Measurements from ENCODE around the gene RPL6.

Gene RPL6

DNA sequence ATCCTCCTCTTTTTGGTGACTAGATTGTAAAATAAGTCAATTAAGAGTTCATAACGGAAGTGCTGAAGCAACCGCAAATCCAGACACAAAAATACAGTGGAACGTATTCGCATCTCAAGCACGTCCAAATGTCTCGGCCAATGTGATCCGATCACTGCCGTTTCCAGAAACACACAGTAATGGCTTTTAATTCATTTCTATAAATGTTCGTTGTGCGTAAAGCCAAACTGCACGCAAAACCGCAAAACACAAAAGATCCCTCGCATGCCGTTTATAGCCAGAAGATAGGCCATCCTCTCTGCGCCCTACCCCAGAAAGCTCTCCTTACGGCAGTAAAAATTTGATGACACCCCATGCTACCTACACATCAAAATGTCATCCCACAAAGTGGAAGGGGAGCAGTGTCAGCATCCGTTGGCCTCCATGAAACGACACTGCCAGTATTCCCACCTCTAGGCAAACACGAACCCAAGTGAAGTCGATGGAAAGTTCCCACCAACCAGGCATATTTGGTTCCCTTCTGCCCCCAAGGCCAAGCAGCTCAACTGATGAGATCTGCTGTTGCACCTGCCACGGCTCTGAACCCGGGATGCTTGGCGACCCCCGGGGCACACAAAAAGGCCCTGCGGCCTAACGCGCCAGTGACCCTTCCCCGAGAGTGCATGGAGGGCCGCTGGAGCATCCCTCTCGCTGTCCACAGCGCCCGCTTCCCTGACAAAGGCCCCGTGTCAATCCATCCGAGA lies 28.6 kb downstream of the RPL6 start:
- no peak for DNase-seq (ENCODE audit: low read depth)

DNA sequence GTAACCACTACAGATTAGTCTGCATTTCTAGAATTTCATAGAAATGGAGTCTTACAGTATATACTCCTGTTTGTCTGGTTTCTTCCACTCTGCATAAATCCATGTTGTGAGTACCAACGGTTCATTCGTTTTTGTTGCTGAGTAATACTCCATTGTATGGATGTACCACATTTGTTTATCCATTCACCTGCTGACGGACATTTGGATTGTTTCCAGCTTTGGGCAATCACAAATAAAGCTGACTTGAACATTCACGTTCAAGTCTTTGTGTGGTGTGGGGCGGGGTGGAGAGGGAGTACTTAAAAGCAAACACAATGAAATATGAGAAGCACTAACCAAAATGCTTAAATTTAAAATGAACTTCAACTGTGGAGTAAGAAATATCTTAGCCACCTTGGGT lies 34.3 kb downstream of the RPL6 start:
- DNase-seq (ENCODE audit: low read depth), result no peak

DNA sequence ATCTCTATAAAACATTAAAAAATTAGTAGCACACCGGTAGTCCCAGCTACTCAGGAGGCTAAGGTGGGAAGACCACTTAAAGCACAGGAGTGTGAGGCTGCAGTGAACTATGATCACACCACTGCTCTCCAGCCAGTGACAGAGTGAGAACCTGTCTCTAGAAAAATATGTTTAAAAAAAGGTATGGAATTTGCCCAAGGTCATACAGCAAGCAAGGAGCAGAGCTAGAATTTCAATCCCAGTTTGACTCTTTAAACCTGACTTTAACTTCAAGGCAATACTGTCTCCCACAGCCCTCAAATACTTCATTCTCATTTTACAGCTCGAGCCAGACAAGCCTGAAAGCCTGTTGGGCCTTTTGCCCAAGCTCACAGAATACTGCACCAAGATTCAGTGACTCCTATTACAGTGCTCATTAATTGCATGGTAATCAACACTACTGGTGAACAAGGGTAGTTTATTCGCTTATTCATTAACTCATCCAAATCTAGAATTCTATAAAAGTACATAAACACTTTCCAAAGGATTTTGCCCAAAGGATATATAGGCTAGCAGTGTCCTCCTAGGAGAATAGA lies 35.2 kb downstream of the RPL6 start:
- no peak for DNase-seq (ENCODE audit: low read depth)

DNA sequence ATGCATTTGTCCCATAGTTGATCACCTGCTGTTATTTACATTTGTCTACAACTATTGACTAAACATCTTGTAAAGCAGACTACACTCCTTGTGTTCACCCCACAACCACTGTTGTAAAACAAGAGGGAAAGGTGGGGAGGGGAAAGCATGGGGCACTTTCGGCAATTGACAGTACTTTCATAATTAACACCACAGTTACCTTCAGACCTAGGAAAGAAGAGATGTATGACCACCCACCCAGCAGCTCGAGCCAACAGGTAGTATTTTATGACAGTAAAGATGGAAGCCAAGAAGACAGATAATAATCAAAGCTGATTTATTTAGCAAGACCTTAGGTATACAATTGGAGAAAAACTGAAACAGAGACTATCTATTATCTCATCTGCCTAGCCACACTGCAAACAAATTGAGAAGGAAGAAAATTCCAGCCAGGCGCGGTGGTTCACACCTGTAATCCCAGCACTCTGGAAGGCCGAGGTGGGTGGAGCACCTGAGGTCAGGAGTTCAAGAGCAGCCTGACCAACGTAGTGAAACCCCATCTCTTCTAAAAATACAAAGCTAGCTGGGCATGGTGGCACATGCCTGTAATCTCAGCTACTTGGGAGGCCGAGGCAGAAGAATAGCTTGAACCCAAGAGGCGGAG lies 38.4 kb downstream of the RPL6 start:
- DNase-seq (ENCODE audit: low read depth), result no peak

DNA sequence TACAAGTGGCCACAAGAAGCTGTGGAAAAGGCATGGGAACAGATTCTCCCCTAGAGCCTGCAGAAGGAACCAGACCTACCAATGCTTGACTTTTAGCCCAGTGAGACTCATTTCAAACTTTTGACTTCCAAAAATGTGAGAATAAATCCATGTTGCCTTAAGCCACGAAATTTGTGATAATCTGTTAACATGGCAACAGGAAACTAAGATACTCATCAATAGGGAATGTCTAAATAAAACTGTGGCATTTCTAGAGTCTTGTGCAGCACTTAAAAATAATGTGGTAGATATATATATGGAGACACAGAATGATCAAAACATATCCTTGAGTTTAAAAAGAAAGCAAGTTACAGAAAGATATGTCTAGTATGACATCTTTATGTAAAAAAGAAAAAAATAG lies 39.2 kb downstream of the RPL6 start:
- DNase-seq (ENCODE audit: low read depth), result no peak

DNA sequence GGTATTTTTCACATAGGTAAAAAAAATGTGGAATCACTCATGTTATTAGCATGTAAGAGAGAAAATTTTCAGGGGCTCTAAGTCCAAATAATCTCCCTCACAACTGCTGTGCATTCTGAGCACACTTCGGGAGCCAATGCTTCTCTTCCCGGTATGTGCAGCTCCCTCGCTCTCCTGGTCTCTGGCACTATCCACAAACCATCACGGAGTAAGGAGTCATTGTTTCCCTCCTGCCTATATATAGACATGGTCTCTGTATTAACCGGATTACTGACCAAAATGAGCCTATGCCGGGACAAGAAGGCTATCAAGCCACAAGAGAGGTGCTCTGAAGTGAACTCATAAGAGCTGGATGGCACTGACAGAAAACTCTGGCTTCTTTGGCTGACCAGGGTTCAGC lies 40.5 kb downstream of the RPL6 start:
- no peak for DNase-seq (ENCODE audit: low read depth)

DNA sequence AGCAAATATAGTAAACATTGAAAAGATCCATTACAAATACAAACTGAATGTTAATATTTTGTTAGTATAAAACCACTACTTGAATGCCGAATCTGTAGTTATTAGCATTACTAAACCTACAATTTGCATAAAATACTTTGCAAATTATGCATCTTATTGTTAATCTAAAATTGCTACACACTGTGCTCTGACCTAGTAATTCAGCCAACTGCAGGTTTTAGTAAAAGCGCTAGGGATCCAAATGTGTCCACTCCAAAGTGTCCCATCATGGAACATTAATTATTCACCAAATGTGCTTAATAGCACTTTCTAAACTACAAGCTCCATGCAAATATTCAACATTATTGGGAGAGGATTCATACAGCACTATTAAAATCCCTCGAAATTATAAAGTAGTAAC lies 41.4 kb downstream of the RPL6 start:
- no peak for DNase-seq (ENCODE audit: low read depth)

DNA sequence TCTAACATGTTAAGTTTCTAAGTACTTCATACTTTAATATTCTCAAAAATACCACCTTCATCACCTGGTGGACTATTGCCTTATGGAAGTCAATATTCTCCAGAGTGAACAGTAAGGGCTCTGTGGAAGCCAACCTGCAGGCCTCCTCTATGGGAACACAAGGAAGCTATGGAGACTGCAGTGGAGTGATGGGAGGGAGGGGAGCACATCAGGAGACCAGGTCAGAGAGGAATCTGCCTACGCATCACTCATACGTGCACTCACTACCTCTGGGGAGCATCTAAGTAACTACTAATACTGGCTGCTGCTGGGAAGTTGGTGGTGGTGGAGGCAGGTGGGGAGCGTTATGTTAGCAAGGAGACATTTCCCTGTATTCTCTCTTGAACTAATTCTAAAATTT lies 47.1 kb downstream of the RPL6 start:
- no peak for DNase-seq (ENCODE audit: low read depth)

DNA sequence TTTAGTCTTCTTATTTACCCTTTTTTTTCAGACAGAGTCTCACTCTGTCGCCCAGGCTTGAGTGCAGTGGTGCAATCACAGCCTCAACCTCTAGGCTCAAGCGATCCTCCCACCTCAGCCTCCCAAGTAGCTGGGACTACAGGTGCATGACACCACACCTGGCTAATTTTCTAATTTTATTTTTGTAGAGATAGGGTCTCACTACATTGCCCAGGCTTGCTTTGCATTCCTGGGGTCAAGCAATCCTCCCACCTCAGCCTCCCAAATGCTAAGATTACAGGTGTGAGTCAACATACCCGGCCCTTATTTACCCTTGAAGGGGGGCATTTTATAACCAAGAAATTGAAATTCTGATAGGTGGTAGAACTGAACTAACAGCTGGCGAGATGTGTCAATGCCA lies 48.1 kb downstream of the RPL6 start:
- DNase-seq (ENCODE audit: low read depth), result no peak

DNA sequence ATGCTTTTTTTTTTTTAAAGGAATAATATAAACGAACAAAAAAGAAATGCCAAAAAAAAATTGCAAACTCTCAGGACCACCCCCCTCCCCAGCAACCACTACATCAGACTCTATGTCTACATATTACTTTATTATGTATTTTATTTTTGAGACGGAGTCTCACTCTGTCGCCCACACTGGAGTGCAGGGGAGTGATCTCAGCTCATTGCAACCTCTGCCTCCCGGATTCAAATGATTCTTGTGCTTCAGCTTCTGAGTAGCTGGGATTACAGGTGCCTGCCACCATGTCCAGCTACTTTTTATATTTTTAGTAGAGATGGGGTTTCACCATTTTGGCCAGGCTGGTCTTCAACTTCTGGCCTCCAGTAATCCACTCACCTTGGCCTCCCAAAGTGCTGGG lies 50.1 kb downstream of the RPL6 start:
- no peak for DNase-seq (ENCODE audit: low read depth)

DNA sequence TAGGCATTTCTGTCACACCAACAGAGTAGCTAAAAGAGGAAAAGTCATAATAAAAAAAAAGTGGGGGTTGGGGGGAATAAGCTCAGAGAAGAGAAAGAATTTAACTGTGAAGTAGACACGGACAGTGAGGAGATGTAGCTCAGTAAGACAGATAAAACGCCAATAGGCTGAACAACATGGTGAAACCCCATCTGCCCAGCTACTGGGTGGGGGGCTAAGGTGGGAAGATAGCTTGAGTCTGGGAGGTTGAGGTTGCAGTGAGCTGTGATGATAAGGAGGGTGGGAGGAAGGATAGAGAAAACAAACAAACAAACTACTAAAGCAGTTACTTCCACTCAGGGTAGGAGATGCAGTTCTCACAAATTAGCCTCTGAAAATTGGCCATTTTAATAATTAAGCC lies 52.2 kb downstream of the RPL6 start:
- DNase-seq (ENCODE audit: low read depth), result no peak
